GM18870 (cell line): ENCODE data around the gene KRTAP4-16.
"Not testable (repeated sequence)": the region's sequence is repeated elsewhere in the genome, so short reads cannot be mapped to it uniquely, and the experiment has no call there.

Source experiments
- ATAC-seq: cut with Tn5 transposase; IDR thresholded peaks from one replicate; pipeline ENCODE4 v1.9.1; 2021; ENCODE audit warnings: moderate library complexity; ENCODE audit not compliant: unreplicated experiment

The KRTAP4-16 gene

DNA sequence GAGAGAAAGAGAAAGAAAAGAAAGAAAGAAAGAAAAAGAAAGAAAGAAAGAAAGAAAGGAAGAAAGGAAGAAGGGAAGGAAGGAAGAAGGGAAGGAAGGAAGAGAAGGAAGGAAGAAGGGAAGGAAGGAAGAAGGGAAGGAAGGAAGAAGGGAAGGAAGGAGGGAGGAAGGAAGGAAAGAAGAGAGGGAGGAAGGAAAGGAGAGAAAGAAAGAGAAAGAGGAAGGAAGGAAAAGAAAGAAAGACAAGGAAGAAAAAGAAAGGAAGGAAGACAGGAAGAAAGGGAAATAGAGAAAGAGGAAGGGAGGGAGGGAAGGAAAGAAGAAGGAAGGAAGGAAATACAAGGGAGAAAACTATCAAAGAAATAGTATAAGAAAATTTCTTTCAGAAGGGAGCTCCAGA, 25.2 kb downstream of the KRTAP4-16 start:
- ATAC-seq = no peak

DNA sequence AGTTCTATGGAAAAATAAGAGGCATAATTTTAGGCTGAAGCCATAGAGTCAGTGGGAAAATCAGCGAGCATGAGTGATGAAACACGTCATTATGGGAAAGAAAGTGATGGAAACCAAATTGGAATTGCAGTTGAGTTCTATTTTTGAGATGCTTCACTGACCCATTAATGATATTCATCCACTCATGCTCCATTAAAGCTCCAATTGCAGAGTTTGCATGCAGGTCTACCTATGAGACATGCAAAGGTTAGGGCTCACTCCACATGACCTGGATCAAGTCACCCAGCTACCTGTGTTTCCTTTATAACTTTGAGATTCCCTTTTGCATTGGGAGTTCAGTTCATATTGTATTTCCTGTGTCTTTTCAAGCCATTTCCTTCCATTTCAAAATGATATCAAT, 28.3 kb downstream of the KRTAP4-16 start:
- ATAC-seq = no peak

DNA sequence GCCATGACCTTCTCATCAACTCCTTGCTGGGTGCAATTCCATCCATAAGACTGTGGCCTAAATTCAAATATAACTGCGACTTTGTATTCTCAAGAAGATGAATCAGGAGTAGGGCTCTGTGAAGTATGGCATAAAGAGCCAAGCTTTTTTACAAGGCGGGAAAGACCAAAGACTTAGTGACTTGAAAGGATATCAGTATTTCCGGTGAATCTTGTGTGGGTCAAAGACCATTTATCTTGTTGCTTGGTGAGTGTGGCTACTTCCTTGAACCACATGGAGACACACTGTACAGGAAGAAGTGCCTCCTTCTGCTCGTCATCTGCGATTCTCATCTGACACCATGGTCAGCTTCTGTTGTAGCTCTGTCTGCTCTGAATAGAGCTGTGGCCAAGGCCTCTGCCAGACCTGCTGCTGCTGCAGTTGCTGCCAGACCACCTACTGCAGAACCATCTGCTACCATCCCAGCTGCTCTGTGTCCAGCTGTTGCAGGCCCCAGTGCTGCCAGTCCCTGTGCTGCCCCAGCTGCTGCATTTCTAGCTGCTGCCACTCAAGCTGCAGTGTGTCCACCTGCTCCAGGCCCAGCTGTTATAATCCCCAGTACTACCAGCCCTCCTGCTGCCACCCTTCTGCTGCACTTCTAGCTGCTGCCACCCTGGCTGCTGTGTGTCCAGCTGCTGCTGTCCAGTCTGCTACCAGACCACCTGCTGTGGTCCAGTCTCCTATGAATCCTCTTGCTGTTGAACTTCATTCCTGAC, 30.2 kb downstream of the KRTAP4-16 start:
- ATAC-seq = no peak

DNA sequence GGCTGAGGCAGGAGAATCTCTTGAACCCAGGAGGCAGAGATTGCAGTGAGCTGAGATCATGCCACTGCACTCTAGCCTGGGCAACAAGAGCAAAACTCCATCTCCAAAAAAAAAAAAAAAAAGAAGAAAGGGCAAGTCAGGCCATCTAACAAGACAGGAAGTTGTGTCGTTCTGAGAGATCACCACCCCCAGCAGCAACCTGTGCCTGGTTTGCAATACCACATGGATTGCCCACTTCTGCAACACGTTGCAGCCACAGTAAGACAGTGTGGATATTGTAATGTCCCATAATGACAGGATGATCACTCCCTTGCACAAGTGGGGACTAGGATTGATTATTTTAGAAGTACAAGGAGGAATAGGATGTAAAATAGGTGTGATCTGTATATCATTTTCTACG, 33.0 kb downstream of the KRTAP4-16 start:
- no peak for ATAC-seq

DNA sequence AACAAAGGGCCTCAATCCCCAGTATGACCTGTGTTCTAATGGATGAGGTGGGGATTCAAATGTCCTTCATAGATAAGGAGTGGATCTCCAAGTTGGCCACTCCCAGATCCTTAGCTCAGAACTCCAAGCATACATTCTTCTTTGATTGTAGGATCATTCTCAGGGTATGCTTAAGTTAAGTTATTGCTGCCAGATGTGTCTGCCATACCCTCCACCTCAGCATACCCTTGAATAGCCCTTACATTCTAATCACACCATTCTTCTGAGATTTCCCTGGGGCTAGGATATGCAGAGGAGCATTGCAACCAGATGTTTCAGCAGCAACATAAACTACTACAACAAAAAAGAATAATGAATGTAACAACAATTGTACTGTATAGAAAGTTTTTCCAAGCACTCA, 34.7 kb downstream of the KRTAP4-16 start:
- ATAC-seq = no peak

DNA sequence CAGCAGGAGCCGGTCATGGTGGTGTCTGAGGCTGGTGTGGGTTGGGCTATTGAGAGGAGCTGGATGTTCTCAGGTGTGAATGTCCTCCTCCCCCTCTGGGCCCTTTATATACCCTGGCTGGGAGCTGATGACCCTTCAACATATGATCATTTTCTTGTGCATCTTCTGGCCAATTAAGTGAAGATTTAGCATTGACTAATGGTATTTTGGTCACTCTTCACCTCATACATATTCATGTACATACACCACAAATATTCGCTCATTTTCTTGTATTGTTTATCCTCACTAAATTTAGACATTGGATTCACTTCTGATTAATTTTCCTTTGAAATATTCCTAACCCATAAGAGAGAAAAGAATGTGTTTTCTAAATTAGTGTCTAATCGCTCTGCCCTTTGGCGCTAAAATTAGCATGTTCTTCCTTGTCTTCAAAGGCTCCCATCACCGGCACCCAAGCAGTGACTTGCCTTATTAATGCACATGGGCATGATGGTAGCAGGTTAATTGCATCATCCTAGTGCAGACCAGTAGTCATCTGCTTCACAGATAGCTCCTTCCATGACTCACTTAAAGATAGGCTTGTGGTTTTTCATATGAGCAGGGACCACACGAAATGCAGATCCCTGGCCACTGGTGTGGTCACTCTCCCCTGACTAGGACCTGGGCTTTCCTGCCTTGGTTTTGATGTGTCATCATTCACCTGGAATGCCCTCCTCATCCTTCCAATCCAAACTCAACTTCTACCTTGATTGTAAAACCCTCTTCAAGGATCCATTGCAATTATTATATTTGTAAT, 36.0 kb downstream of the KRTAP4-16 start, which contains the start of gene KRTAP2-4:
KRTAP2-4 (minus strand) TSS at position 51 of the 796 bp plus-strand sequence; CDS start at position 17, 34 bp downstream.
- no peak for ATAC-seq

DNA sequence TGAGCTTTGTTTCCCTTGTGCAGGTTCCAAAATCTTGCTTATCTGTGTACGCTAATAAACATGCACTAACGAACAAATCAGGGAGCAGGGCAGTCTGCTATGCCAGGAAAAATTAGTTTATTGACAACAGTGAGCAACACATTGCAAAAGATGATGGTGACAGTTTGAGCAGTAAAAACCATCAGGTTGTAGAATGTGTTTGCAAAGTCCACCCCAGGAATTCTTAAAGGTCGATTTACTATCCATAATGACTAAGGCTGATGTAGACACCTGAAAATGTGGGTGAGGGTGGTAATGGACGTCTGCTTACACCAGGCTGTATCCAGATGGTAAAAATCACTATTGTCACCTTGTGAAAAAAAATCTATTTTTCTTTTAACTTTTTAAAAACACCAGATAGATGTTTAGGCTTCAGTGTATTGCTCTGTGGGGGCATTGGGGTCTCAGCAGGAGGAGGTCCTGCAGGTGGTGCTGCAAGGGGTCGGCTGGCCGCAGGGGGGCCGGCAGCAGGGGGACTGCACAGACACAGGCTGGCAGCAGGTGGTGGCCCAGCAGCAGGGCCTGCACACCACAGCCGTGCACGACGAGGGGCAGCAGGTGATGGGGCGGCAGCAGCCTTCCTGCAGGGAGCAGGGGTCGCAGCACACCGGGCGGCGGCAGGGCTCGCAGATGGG, 36.9 kb downstream of the KRTAP4-16 start:
- not testable (repeated sequence) for ATAC-seq

DNA sequence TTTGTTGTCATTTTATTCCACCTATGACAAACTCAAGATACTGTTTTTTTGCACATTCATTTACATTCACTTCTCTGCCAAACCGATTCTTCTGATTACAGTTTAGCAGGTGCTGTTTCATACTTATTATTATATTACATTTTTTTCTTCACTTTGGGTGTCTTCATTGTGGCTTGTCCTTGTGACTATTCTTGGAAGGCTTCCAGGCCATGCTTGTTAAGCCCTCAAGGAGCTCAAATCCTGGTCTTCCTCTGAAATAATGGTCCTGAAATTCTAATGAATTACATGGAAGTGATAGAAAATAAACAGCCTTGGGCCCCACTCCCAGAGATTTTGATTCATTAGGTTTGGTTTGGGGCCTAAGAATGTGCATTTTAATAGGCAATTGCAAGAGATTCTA, 37.7 kb downstream of the KRTAP4-16 start:
- ATAC-seq = no peak

DNA sequence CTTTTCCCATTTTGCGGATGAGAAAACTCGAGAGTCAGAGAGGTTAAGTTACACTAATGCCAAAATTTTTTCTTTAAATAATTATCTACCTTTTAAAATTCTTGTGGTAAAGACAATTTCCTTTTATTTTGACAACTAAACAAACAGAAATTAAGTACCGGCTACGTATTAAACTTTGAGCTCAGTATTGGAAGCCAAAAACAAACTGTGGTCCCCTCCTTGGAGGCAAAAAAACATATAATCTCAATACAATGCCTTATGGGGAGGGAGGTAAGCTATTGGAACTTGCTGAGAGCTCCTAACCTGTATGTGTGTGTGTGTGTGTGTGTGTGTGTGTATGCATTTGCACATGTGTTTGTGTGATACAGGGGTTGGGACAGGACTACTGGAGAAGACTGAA, 38.6 kb downstream of the KRTAP4-16 start:
- ATAC-seq = no peak

DNA sequence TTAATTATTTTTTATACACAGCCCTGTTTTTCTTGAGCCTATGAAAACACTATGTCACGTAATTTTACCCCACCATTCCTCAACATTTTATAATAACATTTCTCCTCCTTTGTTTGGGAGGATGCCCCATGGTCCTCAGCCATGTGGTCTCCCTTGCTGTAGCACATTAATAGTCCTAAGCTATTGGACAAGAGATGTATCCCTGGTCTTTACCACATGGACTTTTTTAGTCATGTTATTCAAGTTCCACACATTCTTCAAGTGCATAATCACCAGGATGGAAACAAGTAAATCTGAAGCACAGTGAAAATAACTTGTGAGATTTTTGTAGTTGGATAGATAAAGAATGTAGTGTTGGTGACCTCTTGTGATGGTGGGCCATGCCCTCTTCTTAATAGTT, 40.0 kb downstream of the KRTAP4-16 start:
- no peak for ATAC-seq

DNA sequence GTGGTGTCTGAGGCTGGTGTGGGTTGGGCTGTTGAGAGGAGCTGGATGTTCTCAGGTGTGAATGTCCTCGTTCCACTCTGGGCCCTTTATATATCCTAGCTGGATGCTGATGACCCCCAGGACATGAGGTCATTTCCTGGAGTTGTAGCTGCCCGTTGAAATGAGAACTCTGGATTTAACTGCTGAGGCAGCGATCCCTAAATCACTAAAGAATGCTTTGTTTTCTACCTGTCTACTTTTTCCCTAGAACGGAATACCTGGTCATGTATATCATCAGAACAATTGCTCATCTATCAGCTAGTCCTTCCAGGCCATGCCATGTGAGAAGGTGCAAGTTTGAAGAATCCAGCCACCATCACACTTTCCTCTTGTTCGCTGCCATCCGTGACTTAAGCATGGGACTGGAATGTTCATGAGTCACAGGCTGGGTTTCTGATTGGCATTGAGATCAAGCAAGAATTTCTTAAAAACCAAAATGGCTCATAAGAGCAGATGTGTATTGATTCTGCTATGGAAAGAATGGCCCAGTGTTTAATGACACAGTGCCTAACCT, 41.9 kb downstream of the KRTAP4-16 start, which contains the start of gene KRTAP2-3:
KRTAP2-3 (minus strand) TSS at position 63 of the 553 bp plus-strand sequence. CDS start 64 bp downstream, outside the sequence.
- ATAC-seq = no peak

DNA sequence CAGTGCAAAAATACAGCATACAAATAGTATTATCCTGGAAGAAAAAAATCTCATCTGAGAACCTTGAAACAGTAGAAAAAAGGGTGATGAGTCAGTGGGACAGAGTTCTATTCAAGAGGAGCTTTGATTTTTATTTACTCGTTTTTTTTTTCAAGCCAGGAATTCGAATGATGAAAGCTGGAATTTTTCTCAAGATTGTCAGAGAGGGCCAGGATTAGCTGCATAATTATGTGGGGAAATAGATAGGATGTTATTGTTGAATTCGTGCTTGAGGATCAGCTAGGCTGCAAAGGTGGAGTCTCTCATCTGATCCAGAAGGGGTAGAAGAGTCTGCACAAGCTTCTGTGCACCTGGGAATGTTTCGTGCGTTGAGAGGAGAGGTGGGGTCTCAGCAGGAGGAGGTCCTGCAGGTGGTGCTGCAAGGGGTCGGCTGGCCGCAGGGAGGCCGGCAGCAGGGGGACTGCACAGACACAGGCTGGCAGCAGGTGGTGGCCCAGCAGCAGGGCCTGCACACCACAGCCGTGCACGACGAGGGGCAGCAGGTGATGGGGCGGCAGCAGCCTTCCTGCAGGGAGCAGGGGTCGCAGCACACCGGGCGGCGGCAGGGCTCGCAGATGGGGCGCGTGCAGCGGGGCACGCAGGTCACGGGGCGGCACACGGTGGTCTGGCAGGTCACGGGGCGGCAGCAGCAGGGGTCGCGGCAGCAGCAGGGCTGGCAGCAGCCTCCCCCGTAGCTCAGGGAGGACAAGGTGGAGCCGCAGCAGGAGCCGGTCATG, 42.5 kb downstream of the KRTAP4-16 start:
- ATAC-seq = not testable (repeated sequence)

DNA sequence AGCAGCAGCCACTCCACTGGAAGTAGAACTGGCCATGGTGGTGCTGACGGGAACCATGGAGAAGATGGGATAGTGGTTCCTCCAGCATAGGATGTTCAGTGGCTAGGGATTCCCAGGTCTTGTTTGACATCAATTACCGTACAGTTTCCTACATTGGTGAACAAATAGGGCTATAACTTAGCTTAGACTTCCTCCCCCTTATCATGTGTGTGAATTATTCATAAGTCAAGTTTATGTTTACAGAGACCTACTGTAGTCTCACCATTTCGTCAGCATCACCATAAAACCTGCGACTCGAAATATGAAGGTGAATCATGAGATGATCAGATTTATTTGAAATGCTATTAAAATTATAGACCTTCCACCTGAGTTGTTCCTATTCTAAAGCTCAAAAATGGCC, 43.3 kb downstream of the KRTAP4-16 start:
- ATAC-seq = no peak

DNA sequence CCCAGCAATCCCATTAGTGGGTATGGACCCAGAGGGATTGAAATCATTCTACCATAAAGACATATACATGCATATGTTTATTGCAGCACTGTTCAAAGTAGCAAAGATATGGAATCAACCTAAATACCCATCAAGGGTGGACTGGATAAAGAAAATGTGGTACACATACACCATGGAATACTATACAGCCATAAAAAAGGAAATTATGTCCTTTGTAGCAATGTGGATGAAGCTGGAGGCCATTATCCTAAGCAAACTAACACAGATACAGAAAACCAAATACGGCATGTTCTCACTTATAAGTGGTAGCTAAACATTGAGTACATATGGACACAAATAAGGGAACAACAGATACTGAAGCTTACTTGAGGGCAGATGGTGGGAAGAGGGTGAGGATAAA, 44.5 kb downstream of the KRTAP4-16 start:
- ATAC-seq = no peak

DNA sequence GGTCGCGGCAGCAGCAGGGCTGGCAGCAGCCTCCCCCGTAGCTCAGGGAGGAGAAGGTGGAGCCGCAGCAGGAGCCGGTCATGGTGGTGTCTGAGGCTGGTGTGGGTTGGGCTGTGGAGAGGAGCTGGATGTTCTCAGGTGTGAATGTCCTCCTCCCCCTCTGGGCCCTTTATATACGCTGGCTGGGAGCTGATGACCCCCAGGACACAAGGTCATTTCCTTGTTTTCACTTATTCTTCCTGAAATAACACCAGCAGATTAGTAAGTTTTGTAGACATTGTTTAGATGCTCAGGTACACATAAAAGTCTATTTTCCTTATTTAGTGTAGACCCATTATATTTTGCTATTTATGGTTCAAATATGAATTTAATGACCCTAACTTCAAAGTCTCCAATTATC, 46.9 kb downstream of the KRTAP4-16 start, which contains the start of gene KRTAP2-2:
KRTAP2-2 (minus strand) TSS at position 101 of the 400 bp plus-strand sequence; CDS start at position 82, 19 bp downstream.
- ATAC-seq = not testable (repeated sequence)

DNA sequence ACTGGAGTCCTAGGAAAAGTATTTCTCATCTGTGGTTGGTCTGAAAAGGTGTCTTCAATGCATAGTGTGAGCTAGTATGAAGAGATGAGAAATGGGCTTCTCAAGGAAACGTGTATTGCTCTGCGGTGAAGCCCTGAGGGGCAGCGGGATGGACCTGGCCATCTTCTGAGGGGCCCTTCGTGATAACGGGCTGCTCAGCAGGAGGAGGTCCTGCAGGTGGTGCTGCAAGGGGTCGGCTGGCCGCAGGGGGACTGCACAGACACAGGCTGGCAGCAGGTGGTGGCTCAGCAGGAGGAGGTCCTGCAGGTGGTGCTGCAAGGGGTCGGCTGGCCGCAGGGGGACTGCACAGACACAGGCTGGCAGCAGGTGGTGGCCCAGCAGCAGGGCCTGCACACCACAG, 47.5 kb downstream of the KRTAP4-16 start:
- not testable (repeated sequence) for ATAC-seq

DNA sequence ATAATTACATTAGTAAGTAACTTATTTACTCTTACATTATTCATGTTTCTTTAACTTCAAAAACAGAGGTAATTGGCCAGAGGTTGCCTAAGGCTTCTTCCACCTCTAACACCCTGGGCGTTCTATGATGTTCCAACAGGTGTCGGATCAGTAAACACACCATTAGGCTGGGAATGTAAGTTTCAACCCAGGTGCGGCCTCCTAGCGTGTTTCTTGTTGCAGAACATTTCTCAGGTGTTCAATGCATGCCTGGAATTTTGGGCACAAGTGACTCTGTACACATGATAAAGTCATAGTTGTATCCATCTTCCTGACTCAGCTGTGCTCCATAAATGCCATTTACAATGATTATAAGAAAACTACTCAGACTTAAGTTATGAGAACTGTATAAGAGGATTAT, 48.0 kb downstream of the KRTAP4-16 start:
- ATAC-seq = no peak

DNA sequence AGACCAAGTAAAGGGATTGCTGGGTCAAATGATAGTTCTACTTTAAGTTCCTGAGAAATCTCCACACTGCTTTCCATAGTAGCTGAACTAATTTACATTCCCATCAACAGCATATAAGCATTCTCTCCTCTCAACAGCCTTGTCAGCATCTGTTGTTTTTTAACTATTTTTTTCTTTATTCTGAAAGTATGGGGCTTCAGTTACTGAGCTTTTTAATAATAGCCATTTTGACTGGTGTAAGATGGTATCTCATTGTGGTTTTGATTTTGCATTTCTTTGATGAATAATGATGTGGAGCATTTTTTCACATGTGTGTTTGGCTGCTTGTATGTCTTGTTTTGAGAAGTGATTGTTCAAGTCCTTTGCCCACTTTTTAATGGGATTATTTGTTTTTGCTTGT, 49.4 kb downstream of the KRTAP4-16 start:
- ATAC-seq = no peak
